ENCODE results near the gene RUFY3.
"Not testable (repeated sequence)": the region's sequence is repeated elsewhere in the genome, so short reads cannot be mapped to it uniquely, and the experiment has no call there.

RUFY3 gene

DNA sequence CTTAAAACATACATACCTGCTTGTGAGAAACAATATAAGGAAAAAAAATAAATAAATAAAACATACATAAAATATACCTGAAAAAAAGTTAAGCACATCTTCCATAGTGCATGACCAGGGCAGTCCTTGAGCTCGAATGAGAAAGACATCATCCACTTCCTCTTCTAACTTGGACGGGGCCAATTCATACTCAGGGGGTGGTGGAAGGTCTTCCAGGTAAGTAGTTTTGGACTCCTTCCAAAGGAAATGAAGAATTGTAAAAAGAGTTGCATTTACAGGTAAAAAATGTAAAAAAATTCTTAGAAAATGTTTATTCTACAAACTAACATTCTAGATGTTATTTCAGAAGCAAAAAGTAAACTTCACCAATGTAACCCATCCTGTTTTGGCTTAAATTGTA lies 114.3 kb downstream of the RUFY3 start:
- in situ Hi-C loops (cut with HindIII; ENCODE audit: low sequenced_read_pairs) = loop anchor here (25.0 kb wide), 1 partner anchor 151 kb away; the partner anchor contains the start of gene DCK

DNA sequence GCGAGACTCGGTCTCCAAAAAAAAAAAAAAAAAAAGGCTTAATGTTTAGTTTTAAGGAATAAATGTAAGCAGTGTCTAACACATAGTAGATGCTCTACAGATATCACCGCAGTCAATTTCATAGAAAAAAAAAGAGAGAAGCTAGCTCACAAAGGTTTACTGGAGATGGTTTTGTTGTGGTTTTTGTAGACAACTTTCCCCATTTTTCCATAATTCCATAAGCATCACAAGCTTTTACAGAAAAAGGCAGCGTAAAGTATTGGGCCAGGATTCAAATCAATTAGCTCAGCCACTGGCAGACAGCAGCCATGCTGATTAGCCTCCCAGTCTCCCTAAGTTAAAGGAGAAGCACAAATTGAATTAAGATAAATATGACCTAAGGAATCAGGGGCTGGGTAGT lies 116.4 kb downstream of the RUFY3 start:
- H3K4me3 ChIP-seq (ENCODE audit: low read depth, low read length) = peak overlapping the region; percentile 65
- no peak for TF ChIP-seq CTCF (IDR thresholded peaks at IDR 0.05; ENCODE audit: low read depth, low read length, missing control alignments)
- in situ Hi-C loops (cut with HindIII; ENCODE audit: low sequenced_read_pairs) = loop anchor here (25.0 kb wide), 1 partner anchor 149 kb away; the partner anchor contains the start of gene DCK
- DNase-seq (ENCODE audit: low read depth) = no peak

More for the DNA sequence above, 114.3 kb downstream of the RUFY3 start:
- no peak overlapping the region for H3K4me3 ChIP-seq (ENCODE audit: low read depth, low read length)
- TF ChIP-seq CTCF (IDR thresholded peaks at IDR 0.05; ENCODE audit: low read depth, low read length, missing control alignments) = no peak
- no peak for DNase-seq (ENCODE audit: low read depth)

- peak overlapping the region; percentile 65 for H3K4me3 ChIP-seq (ENCODE audit: low read depth, low read length)
- in situ Hi-C loops (cut with HindIII; ENCODE audit: low sequenced_read_pairs) = loop anchor here (25.0 kb wide), 1 partner anchor 148 kb away; the partner anchor contains the start of gene DCK
- DNase-seq (ENCODE audit: low read depth) = no peak
- no peak for TF ChIP-seq CTCF (IDR thresholded peaks at IDR 0.05; ENCODE audit: low read depth, low read length, missing control alignments)
Observed at GRCh38 chr4:70838666-70839588, 117.2 kb downstream of the RUFY3 start.

GRCh38 chr4:70839589-70840093 lies 117.9 kb downstream of the RUFY3 start, which contains the start of gene GRSF1:
TSS of gene GRSF1 (minus strand) at chr4:70839890. CDS start at chr4:70839827, 63 bp downstream.
- peak within 1 kb of the TSS; percentile 65 for H3K4me3 ChIP-seq (ENCODE audit: low read depth, low read length)
- TF ChIP-seq CTCF (IDR thresholded peaks at IDR 0.05; ENCODE audit: low read depth, low read length, missing control alignments) = peak; percentile 27
- peak; percentile 78 for DNase-seq (ENCODE audit: low read depth)
- in situ Hi-C loops (cut with HindIII; ENCODE audit: low sequenced_read_pairs) = loop anchor here (25.0 kb wide), 1 partner anchor 148 kb away; the partner anchor contains the start of gene DCK

GRCh38 chr4:70840137-70840536 lies 118.4 kb downstream of the RUFY3 start:
- in situ Hi-C loops (cut with HindIII; ENCODE audit: low sequenced_read_pairs) = loop anchor here (25.0 kb wide), 1 partner anchor 147 kb away; the partner anchor contains the start of gene DCK
- not testable (repeated sequence) for H3K4me3 ChIP-seq (ENCODE audit: low read depth, low read length); DNase-seq (ENCODE audit: low read depth)

- DNase-seq (ENCODE audit: low read depth); H3K4me3 ChIP-seq (ENCODE audit: low read depth, low read length): not testable (repeated sequence)
- in situ Hi-C loops (cut with HindIII; ENCODE audit: low sequenced_read_pairs) = loop anchor here (25.0 kb wide), 1 partner anchor 147 kb away; the partner anchor contains the start of gene DCK
Observed at GRCh38 chr4:70840631-70841030, 118.9 kb downstream of the RUFY3 start.

DNA sequence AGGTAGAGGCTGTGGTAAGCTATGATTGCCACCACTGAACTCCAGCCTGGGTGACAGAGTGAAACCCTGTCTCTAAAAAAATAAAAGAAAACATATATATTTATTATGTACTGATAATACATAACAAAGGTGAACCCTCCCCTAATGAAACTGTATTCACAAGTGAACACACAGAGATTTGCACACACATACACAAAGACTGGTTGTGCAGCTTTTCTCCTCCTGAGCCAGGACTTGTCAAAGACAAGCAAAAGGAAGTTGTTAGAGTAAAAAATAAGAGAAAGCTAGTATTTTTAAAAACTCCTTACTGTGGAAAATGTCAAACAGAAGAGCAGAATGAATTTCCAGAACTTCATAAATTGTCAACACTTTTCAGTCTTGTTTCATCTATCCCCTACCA lies 119.4 kb downstream of the RUFY3 start:
- no peak for DNase-seq (ENCODE audit: low read depth)
- no peak overlapping the region for H3K4me3 ChIP-seq (ENCODE audit: low read depth, low read length)
- in situ Hi-C loops (cut with HindIII; ENCODE audit: low sequenced_read_pairs) = loop anchor here (25.0 kb wide), 1 partner anchor 146 kb away; the partner anchor contains the start of gene DCK
- no peak for TF ChIP-seq CTCF (IDR thresholded peaks at IDR 0.05; ENCODE audit: low read depth, low read length, missing control alignments)
